Ishikawa (cell line): ENCODE data around the gene OR6S1.

ENCODE experiments used
- CEBPB ChIP-seq: IDR thresholded peaks from 2 replicates; pipeline ENCODE4 v1.6.1; 2012
- CREB1 ChIP-seq: IDR thresholded peaks from 2 replicates; pipeline ENCODE4 v1.6.1; 2012; ENCODE audit warnings: low read depth
- EGR1 ChIP-seq: IDR thresholded peaks from 2 replicates; pipeline ENCODE4 v1.6.1; 2012
- EP300 ChIP-seq: IDR thresholded peaks from 2 replicates; pipeline ENCODE4 v1.6.1; 2012; ENCODE audit warnings: borderline replicate concordance
- FOXM1 ChIP-seq: IDR thresholded peaks from 2 replicates; pipeline ENCODE4 v1.6.1; 2012; ENCODE audit warnings: low read depth, borderline replicate concordance
- MAX ChIP-seq: IDR thresholded peaks from 2 replicates; pipeline ENCODE4 v1.6.1; 2012
- NFIC ChIP-seq: IDR thresholded peaks from 2 replicates; pipeline ENCODE4 v1.6.1; 2012
- RAD21 ChIP-seq: IDR thresholded peaks from 2 replicates; pipeline ENCODE4 v1.6.1; 2012; ENCODE audit warnings: low read depth
- REST ChIP-seq: IDR thresholded peaks from 2 replicates; pipeline ENCODE4 v1.6.1; 2012; ENCODE audit warnings: low read depth, mild to moderate bottlenecking
- TAF1 ChIP-seq: IDR thresholded peaks from 2 replicates; pipeline ENCODE4 v1.6.1; 2012; ENCODE audit warnings: low read depth, mild to moderate bottlenecking
- TCF12 ChIP-seq: IDR thresholded peaks from 2 replicates; pipeline ENCODE4 v1.6.1; 2012; ENCODE audit warnings: low read depth
- TEAD4 ChIP-seq: IDR thresholded peaks from 2 replicates; pipeline ENCODE4 v1.6.1; 2012
- USF1 ChIP-seq: IDR thresholded peaks from 2 replicates; pipeline ENCODE4 v1.6.1; 2012
- YY1 ChIP-seq: IDR thresholded peaks from 2 replicates; pipeline ENCODE4 v1.6.1; 2012; ENCODE audit warnings: low read depth
- ZBTB7A ChIP-seq: IDR thresholded peaks from 2 replicates; pipeline ENCODE4 v1.6.1; 2012; ENCODE audit warnings: low read depth

Gene OR6S1

GRCh38 chr14:20644520-20644919, 3.0 kb upstream of the OR6S1 start:
- TF ChIP-seq RAD21 (no peak), USF1 (no peak), REST (no peak), TCF12 (no peak), CREB1 (no peak), NFIC (no peak), TAF1 (no peak), FOXM1 (no peak), TEAD4 (no peak), CEBPB (no peak), MAX (no peak), EGR1 (no peak), YY1 (no peak), ZBTB7A (no peak), EP300 (no peak)

GRCh38 chr14:20642182-20642581, 691 bp upstream of the OR6S1 start:
- TF ChIP-seq CEBPB, result no peak
- TF ChIP-seq EP300, result no peak
- TF ChIP-seq NFIC, result no peak
- no peak for TF ChIP-seq FOXM1
- TF ChIP-seq EGR1, result no peak
- TF ChIP-seq TAF1, result no peak

- TF ChIP-seq NFIC (peak; percentile 32; the same call in 1 of the 2 replicates), MAX (0 out of 2 replicates have a peak, but pooled peaks have one; percentile 19), REST (no peak; the same call in 1 of the 2 replicates), CEBPB (0 out of 2 replicates have a peak, but pooled peaks have one; percentile 49), TEAD4 (peak; percentile 74; the same call in 1 of the 2 replicates), YY1 (0 out of 2 replicates have a peak, but pooled peaks have one; percentile 34), CREB1 (no peak)
Observed at GRCh38 chr14:20632831-20633691, 8.4 kb downstream of the OR6S1 start.

- no peak for TF ChIP-seq CREB1
- no peak for TF ChIP-seq TCF12
- no peak for TF ChIP-seq CEBPB
- no peak for TF ChIP-seq USF1
- TF ChIP-seq TEAD4, result no peak
- TF ChIP-seq NFIC, result no peak
- no peak for TF ChIP-seq MAX
Observed at GRCh38 chr14:20632448-20632830, 9.1 kb downstream of the OR6S1 start.

GRCh38 chr14:20631880-20632389, 9.6 kb downstream of the OR6S1 start:
- TF ChIP-seq TEAD4 (0 out of 2 replicates have a peak, but pooled peaks have one; percentile 24), CEBPB (no peak), NFIC (peak; percentile 91), MAX (peak; percentile 48; the same call in 1 of the 2 replicates), RAD21 (no peak), TAF1 (no peak), USF1 (peak; percentile 19; the same call in 1 of the 2 replicates), ZBTB7A (no peak), EGR1 (no peak), REST (peak; percentile 85), EP300 (no peak), CREB1 (no peak)
